ENCODE measurements around the gene ZNF684.

Gene ZNF684

GRCh38 chr1:40575336-40575735 lies 43.9 kb downstream of the ZNF684 start:
- DNase-seq, result no peak

GRCh38 chr1:40582116-40582515 lies 50.7 kb downstream of the ZNF684 start:
- DNase-seq, result no peak

- DNase-seq, result no peak
Measured at GRCh38 chr1:40583980-40584379, 52.5 kb downstream of the ZNF684 start.

- no peak for DNase-seq
Measured at GRCh38 chr1:40588586-40588985, 57.1 kb downstream of the ZNF684 start.

- peak in 1 of 2 donors; percentile 57 for DNase-seq
Measured at GRCh38 chr1:40592107-40592803, 60.8 kb downstream of the ZNF684 start.

- no peak for DNase-seq
Measured at GRCh38 chr1:40593449-40594186, 62.2 kb downstream of the ZNF684 start.

GRCh38 chr1:40594187-40594531 lies 62.7 kb downstream of the ZNF684 start:
- DNase-seq, result no peak

GRCh38 chr1:40595623-40596022 lies 64.2 kb downstream of the ZNF684 start:
- DNase-seq, result no peak

Measured in hippocampal formation (tissue), 2 donors.